GM23248 (cell line): ENCODE data around the gene GPER1.

Source experiments
- EZH2 ChIP-seq: fragments of 200-600 bp; sonication (generic); IDR thresholded peaks from 2 replicates; pipeline ENCODE4 v1.6.1; 2018; ENCODE audit warnings: antibody characterized with exemption, mild to moderate bottlenecking; ENCODE audit not compliant: insufficient read depth, poor library complexity, severe bottlenecking
- EZH2phosphoT487 ChIP-seq: fragments of 200-600 bp; sonication (generic); IDR thresholded peaks from 2 replicates; pipeline ENCODE4 v1.6.1; 2018; ENCODE audit warnings: antibody characterized with exemption, moderate library complexity, mild to moderate bottlenecking, low read depth; ENCODE audit not compliant: insufficient read depth

GRCh38 chr7:1113548-1113885, 25.6 kb downstream of the GPER1 start:
- TF ChIP-seq EZH2 (no peak), EZH2phosphoT487 (no peak)
